ENCODE measurements around the gene CD74. TPM values are rescaled to one million over a fixed set of nuclear protein-coding genes. Genes with fewer than 3 reads are reported as not detected.

Gene CD74
- total and polyA plus RNA-seq, 2 of the 8 experiments (the other 6 are each of a cell fraction or from before 2014, with no cell fraction given): 45.9 to 61.0 TPM

Other genes with a start within 250 kb of the CD74 start
- not detected in 2 replicates for gene CDX1, start 246.1 kb downstream of the CD74 start, total RNA-seq (2021; fragmentation: NEBNext Ultra II Directional; extraction: Animal tissue kit (Norgen Biotek cat#: 25700))
- 0.06 TPM in 1 of 2 replicates, not detected in the other for gene CDX1, start 246.1 kb downstream of the CD74 start, polyA plus RNA-seq (2011; rRNA removed)
- 0.07 TPM in 1 of 2 replicates, not detected in the other for gene SLC6A7, start 222.8 kb downstream of the CD74 start, total RNA-seq (2021; fragmentation: NEBNext Ultra II Directional; extraction: Animal tissue kit (Norgen Biotek cat#: 25700))
- gene SLC6A7, start 222.8 kb downstream of the CD74 start, polyA plus RNA-seq (2011; rRNA removed): 0.02 and 0.12 TPM in 2 replicates
- 0.23 and 0.28 TPM in 2 replicates for gene CAMK2A, start 123.1 kb downstream of the CD74 start, total RNA-seq (2021; fragmentation: NEBNext Ultra II Directional; extraction: Animal tissue kit (Norgen Biotek cat#: 25700))
- gene CAMK2A, start 123.1 kb downstream of the CD74 start, polyA plus RNA-seq (2011; rRNA removed): 0.16 and 0.20 TPM in 2 replicates
- 4.5 TPM in 2 replicates for gene ARSI, start 110.0 kb downstream of the CD74 start, total RNA-seq (2021; fragmentation: NEBNext Ultra II Directional; extraction: Animal tissue kit (Norgen Biotek cat#: 25700))
- 6.7 and 8.0 TPM in 2 replicates for gene ARSI, start 110.0 kb downstream of the CD74 start, polyA plus RNA-seq (2011; rRNA removed)
- 158 and 170 TPM in 2 replicates for gene TCOF1, start 55.2 kb downstream of the CD74 start, total RNA-seq (2021; fragmentation: NEBNext Ultra II Directional; extraction: Animal tissue kit (Norgen Biotek cat#: 25700))
- gene TCOF1, start 55.2 kb downstream of the CD74 start, polyA plus RNA-seq (2011; rRNA removed): 35.9 and 51.6 TPM in 2 replicates
- 2,548 and 2,599 TPM in 2 replicates for gene RPS14, start 36.8 kb upstream of the CD74 start, total RNA-seq (2021; fragmentation: NEBNext Ultra II Directional; extraction: Animal tissue kit (Norgen Biotek cat#: 25700))
- 5,579 and 6,423 TPM in 2 replicates for gene RPS14, start 36.8 kb upstream of the CD74 start, polyA plus RNA-seq (2011; rRNA removed)
- 70.1 and 72.0 TPM in 2 replicates for gene NDST1, start 95.2 kb upstream of the CD74 start, total RNA-seq (2021; fragmentation: NEBNext Ultra II Directional; extraction: Animal tissue kit (Norgen Biotek cat#: 25700))
- gene NDST1, start 95.2 kb upstream of the CD74 start, polyA plus RNA-seq (2011; rRNA removed): 27.0 and 37.7 TPM in 2 replicates
- 1.9 and 2.3 TPM in 2 replicates for gene SYNPO, start 227.8 kb upstream of the CD74 start, total RNA-seq (2021; fragmentation: NEBNext Ultra II Directional; extraction: Animal tissue kit (Norgen Biotek cat#: 25700))
- 2.2 and 2.3 TPM in 2 replicates for gene SYNPO, start 227.8 kb upstream of the CD74 start, polyA plus RNA-seq (2011; rRNA removed)
- 19.1 and 19.4 TPM in 2 replicates for gene MYOZ3, start 248.3 kb upstream of the CD74 start, total RNA-seq (2021; fragmentation: NEBNext Ultra II Directional; extraction: Animal tissue kit (Norgen Biotek cat#: 25700))
- 9.6 and 12.4 TPM in 2 replicates for gene MYOZ3, start 248.3 kb upstream of the CD74 start, polyA plus RNA-seq (2011; rRNA removed)